Vagina (tissue), 2 donors: Measurements from ENCODE around the gene HOXA5. TPM values are rescaled to one million over a fixed set of nuclear protein-coding genes. Genes with fewer than 3 reads are reported as not detected.

Source experiments
- DNase-seq, 2 donors: peaks; one replicate each; pipeline ENCODE4 v3.0.0-alpha.2; 2017; ENCODE audit errors: extremely low spot score in 2 of 2
- H3K27ac ChIP-seq: fragments of 200-600 bp; sonication (generic); one replicate; pipeline ENCODE4 v1.5.1; 2019
- H3K27me3 ChIP-seq: fragments of 200-600 bp; sonication (generic); one replicate; pipeline ENCODE4 v1.5.1; 2019
- H3K36me3 ChIP-seq, 2 donors: fragments of 200-600 bp; sonication (generic); one replicate each; pipeline ENCODE4 v1.5.1; 2017 to 2019
- H3K4me1 ChIP-seq: fragments of 200-600 bp; sonication (generic); one replicate; pipeline ENCODE4 v1.5.1; 2019
- H3K4me3 ChIP-seq, 2 donors: fragments of 200-600 bp; sonication (generic); 1 replicate in 1 of 2; 2 replicates in 1 of 2; pipeline ENCODE4 v1.5.1; 2016 to 2019
- H3K9me3 ChIP-seq: fragments of 200-600 bp; sonication (generic); one replicate; pipeline ENCODE4 v1.5.1; 2019
- POLR2A ChIP-seq, 2 donors: fragments of 450-650 bp; IDR thresholded peaks; one replicate each; pipeline ENCODE4 v1.6.1; 2017; ENCODE audit warnings: antibody characterized with exemption in 2 of 2, mild to moderate bottlenecking in 2 of 2, moderate library complexity in 2 of 2
- POLR2AphosphoS5 ChIP-seq, 2 donors: sonication (generic); formaldehyde crosslinking; IDR thresholded peaks; one replicate each; pipeline ENCODE4 v1.9.0; 2017; ENCODE audit warnings: antibody characterized with exemption in 2 of 2, mild to moderate bottlenecking in 2 of 2, low read depth in 1 of 2; ENCODE audit not compliant: insufficient read depth in 1 of 2
- intact Hi-C: fragments of 100-400 bp; cut with DNase I; formaldehyde crosslinking; loops from one replicate; pipeline ENCODE4 v1.15.1; 2023
- total RNA-seq: library from RNA; depleted of rRNA; stranded (reverse); fragments of >200 nt; gene quantifications from one replicate; pipeline ENCODE4 v1.2.3, GENCODE V29; 2016
- TF ChIP-seq, protein P1 (sequence below), 3 experiments: fragments of 450-650 bp in 2 of 3; fragments of 200-600 bp in 1 of 3; sonication (generic) in 1 of 3; IDR thresholded peaks; one replicate each; pipeline ENCODE4 v1.5.1; 2017 to 2019; ENCODE audit warnings: antibody characterized with exemption in 3 of 3, mild to moderate bottlenecking in 2 of 3, moderate library complexity in 2 of 3

HOXA5 gene
- total RNA-seq, 1 donor from 2014 or later, result 6.1 TPM

DNA sequence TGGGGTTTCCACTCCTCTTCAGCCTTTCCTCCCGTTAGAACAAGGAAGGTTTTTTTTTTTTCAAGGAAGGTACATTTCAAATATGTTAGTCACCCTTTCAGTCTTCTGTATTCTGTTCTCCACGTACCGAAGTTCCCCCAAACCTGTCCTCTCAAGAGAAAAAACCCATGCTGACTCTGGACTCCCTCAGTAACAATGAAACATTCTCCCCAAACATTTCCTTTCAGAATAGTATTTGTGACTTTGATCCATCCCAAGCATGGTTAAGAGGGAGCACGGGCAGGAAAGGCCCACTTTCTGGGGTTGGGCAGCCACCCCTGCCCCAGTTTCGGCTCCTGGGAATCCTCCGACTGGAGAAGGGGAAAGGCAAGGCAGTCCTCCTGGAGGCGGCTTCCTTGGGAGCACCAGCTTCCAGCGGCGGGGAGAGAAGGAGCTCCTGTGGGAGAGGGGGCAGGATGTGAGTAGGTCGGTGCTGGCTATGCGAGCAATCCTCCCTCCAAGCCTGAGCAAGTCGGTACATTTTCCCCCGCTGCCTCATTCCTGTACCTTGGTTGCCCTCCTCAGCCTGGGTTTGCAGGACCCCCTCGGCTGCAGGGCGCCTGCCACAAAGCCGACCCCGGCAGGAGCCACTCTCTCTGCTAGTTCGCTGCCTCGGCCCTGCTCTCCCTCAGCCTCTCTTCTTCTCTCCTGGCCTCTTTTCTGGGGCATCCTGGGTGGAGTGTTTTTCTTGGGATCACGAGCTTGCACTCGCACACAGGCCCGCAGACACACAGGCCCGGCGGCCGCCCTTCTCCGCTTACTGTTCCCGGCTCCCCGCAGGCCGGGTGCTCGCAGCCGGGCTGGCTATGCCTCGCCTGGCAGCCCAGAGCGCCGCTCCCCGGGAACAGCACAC lies 45.5 kb downstream of the HOXA5 start:
- Histone ChIP-seq H3K9me3 (no peaks in the 10 kb centered on the region), H3K4me3 (peak overlapping the region; percentile 20 to 24), H3K36me3 (no peaks in the 10 kb centered on the region), H3K27ac (no peak overlapping the region), H3K27me3 (no peaks in the 10 kb centered on the region), H3K4me1 (peaks cover 41% of the 10 kb centered on the region)
- intact Hi-C loops, result no loop called here
- DNase-seq, result no peak
- TF ChIP-seq, protein P1, sequence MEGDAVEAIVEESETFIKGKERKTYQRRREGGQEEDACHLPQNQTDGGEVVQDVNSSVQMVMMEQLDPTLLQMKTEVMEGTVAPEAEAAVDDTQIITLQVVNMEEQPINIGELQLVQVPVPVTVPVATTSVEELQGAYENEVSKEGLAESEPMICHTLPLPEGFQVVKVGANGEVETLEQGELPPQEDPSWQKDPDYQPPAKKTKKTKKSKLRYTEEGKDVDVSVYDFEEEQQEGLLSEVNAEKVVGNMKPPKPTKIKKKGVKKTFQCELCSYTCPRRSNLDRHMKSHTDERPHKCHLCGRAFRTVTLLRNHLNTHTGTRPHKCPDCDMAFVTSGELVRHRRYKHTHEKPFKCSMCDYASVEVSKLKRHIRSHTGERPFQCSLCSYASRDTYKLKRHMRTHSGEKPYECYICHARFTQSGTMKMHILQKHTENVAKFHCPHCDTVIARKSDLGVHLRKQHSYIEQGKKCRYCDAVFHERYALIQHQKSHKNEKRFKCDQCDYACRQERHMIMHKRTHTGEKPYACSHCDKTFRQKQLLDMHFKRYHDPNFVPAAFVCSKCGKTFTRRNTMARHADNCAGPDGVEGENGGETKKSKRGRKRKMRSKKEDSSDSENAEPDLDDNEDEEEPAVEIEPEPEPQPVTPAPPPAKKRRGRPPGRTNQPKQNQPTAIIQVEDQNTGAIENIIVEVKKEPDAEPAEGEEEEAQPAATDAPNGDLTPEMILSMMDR (IDR thresholded peaks at IDR 0.05), result no peak
- TF ChIP-seq POLR2AphosphoS5 (IDR thresholded peaks at IDR 0.05; ENCODE audit: insufficient read depth in 1 of 2, low read depth in 1 of 2), result no peak
- no peak for TF ChIP-seq POLR2A (IDR thresholded peaks at IDR 0.05)

DNA sequence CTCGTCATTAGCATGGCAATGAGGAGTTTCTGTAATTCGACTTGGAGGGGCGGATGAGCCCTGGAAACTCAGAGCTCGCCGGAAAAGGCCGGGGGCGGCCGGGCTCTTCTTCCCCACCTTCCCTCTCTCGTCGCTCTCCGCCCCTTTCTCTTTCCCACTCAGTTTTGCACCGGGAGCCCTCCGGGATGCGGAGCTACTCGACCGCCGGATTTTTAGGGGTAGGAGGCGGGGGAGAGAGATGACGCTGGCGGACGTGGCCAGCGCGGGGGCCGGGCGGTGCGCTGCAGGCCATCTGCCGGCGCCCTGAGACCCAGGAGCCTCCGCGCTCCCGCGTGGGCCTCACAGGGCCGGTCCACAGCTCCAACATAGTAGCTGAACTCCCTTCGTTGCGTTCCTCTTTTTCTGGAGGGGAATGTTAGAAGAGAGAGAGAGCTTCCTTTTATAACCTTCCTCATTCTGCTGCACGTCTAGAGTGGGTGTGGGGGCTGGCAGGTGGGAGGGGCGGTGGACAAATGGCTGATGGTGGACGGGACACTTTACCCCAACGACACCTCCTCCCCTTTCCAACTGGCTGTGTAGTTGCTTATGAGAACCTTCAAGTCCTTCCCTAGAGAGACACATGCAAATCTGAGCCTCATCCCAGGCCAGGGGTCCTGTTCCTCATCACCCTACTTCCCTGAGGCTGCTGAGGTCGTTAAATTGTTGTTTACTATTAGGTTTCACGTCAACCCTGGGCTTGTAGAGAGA lies 46.5 kb downstream of the HOXA5 start:
- Histone ChIP-seq H3K4me3 (peak overlapping the region; percentile 66 to 72), H3K27me3 (no peaks in the 10 kb centered on the region), H3K36me3 (no peaks in the 10 kb centered on the region), H3K4me1 (peaks cover 41% of the 10 kb centered on the region), H3K27ac (peak overlapping the region; percentile 75), H3K9me3 (no peaks in the 10 kb centered on the region)
- intact Hi-C loops, result no loop called here
- DNase-seq, result no peak
- TF ChIP-seq POLR2A (IDR thresholded peaks at IDR 0.05) (no peak), POLR2AphosphoS5 (IDR thresholded peaks at IDR 0.05; ENCODE audit: insufficient read depth in 1 of 2, low read depth in 1 of 2) (no peak)
- TF ChIP-seq, protein P1 (IDR thresholded peaks at IDR 0.05), result no peak

DNA sequence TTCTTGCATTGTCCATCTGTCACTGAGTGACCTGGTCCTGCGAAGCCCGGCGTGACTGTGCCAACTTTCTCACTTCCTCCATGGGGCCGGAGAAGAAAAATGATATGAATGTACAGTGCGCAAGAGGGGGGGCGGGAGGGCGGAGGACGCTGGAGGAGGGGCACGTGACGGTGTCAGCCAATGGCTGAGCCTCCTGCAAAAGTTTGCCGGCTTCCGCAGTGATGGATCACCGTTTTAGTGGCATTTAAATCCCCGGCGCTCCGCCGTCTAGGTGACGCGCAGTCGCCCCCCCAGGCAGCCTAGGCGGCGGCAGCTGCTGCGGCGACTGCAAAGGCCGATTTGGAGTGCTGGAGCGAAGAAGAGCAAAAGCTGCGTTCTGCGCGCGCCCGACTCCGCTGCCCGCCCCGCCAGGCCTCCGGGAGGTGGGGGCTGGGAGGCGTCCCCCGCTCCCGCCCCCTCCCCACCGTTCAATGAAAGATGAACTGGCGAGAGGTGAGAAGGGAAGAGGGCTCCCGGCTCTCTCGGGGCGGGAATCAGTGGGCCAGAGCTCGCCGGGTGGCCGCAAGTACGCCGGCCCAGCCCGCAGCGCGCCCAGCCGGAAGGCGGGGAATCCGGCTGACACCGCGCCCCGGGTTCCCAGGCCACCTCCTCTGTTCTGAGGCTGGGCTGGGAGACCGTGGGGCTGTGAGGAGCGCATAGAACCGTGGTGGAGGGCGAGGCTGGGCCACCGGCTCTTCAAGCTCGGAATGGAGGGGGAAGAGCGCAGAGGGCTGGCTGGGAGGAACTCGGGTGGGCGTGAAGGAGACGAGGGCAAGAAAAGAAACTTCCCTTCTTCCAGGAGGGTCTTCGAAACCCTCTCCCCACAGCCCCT lies 47.3 kb downstream of the HOXA5 start, which contains the start of gene HOXA1:
TSS of gene HOXA1 (minus strand) at position 104 of the 871 bp plus-strand sequence. CDS start at position 16, 88 bp downstream.
- no peaks in the 10 kb centered on the region for H3K9me3 ChIP-seq
- peaks cover 41% of the 10 kb centered on the region for H3K4me1 ChIP-seq
- TF ChIP-seq POLR2AphosphoS5 (IDR thresholded peaks at IDR 0.05; ENCODE audit: insufficient read depth in 1 of 2, low read depth in 1 of 2) (peak in 1 of 2 donors; percentile 61), POLR2A (IDR thresholded peaks at IDR 0.05) (peak in 1 of 2 donors; percentile 15)
- TF ChIP-seq, protein P1 (IDR thresholded peaks at IDR 0.05), result no peak
- no peaks in the 10 kb centered on the region for H3K27me3 ChIP-seq
- no peaks in the 10 kb centered on the region for H3K36me3 ChIP-seq
- intact Hi-C loops, result no loop called here
- H3K4me3 ChIP-seq, result peak within 1 kb of the TSS; percentile 66 to 72
- peak within 1 kb of the TSS; percentile 75 for H3K27ac ChIP-seq
- DNase-seq, result no peak

DNA sequence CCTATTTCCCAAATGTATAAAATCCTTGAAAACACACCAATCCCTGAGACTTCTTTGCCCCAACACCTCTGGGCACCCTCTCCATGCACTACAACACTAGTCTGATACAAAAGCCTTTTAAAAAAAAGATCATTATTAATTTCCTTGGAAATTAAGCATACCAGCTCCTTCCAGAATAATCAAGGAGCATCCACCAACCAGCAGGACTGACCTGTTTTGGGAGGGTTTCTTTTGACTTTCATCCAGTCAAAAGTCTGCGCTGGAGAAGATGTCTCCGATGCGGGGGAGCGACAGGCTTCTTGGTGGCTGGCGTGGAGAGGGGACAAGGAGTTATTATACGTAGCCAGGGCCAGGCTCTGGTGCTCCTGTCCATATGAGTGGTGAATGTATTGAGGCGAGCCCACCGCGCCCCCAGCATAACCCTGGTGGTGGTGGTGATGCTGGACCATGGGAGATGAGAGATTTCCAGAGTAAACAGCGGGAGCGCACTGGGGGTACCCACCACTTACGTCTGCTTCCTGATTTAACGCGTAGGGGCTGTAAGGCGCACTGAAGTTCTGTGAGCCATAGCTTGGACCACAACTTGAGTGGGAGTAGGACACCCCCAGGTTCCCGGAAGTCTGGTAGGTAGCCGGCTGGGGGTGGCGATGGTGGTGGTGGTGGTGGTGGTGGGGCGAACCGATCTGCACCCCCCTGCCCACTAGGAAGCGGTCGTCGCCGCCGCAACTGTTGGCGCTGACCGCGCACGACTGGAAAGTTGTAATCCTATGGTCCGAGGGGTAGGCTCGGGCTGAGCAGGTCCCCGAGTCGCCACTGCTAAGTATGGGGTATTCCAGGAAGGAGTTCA lies 48.2 kb downstream of the HOXA5 start:
- DNase-seq, result no peak
- H3K4me3 ChIP-seq, result peak overlapping the region; percentile 66 to 72
- no peaks in the 10 kb centered on the region for H3K36me3 ChIP-seq
- H3K9me3 ChIP-seq, result no peaks in the 10 kb centered on the region
- TF ChIP-seq POLR2A (IDR thresholded peaks at IDR 0.05) (no peak), POLR2AphosphoS5 (IDR thresholded peaks at IDR 0.05; ENCODE audit: insufficient read depth in 1 of 2, low read depth in 1 of 2) (no peak)
- TF ChIP-seq, protein P1 (IDR thresholded peaks at IDR 0.05), result no peak
- peaks cover 41% of the 10 kb centered on the region for H3K4me1 ChIP-seq
- no peak overlapping the region for H3K27ac ChIP-seq
- intact Hi-C loops, result no loop called here
- H3K27me3 ChIP-seq, result no peaks in the 10 kb centered on the region
